GM23338 (cell line): ENCODE results near the gene COL26A1. TPM values are rescaled to one million over a fixed set of nuclear protein-coding genes. Genes with fewer than 3 reads are reported as not detected.

Source experiments
- ATAC-seq: fragments of 200-7000 bp; cut with Tn5 transposase; 3 replicates; pipeline ENCODE4 v1.9.1; 2020
- DNase-seq: peaks from one replicate; pipeline ENCODE4 v3.0.0-alpha.2; 2015; ENCODE audit warnings: low spot score
- H2AFZ ChIP-seq: fragments of 200-600 bp; sonication (generic); 2 replicates; pipeline ENCODE4 v1.8.0; 2016; ENCODE audit warnings: antibody characterized with exemption, mild to moderate bottlenecking, moderate library complexity
- H3F3A ChIP-seq: fragments of 200-600 bp; sonication (generic); replicated peaks from 2 replicates; pipeline ENCODE4 v1.8.0; 2017; ENCODE audit warnings: antibody characterized with exemption, mixed run types, low read depth
- H3K27ac ChIP-seq: fragments of 200-600 bp; sonication (generic); 2 replicates; pipeline ENCODE4 v1.6.1; 2016; ENCODE audit warnings: low read depth
- H3K27me3 ChIP-seq: fragments of 200-600 bp; sonication (generic); 2 replicates; pipeline ENCODE4 v1.8.0; 2016; ENCODE audit warnings: mild to moderate bottlenecking, mixed run types, moderate library complexity; ENCODE audit not compliant: insufficient read depth
- H3K36me3 ChIP-seq: fragments of 200-600 bp; sonication (generic); 2 replicates; pipeline ENCODE4 v1.8.0; 2016; ENCODE audit warnings: mild to moderate bottlenecking; ENCODE audit not compliant: insufficient read depth
- H3K4me1 ChIP-seq: fragments of 200-600 bp; sonication (generic); 2 replicates; pipeline ENCODE4 v1.8.0; 2016; ENCODE audit warnings: mild to moderate bottlenecking, moderate library complexity; ENCODE audit not compliant: insufficient read depth
- H3K4me2 ChIP-seq: fragments of 200-600 bp; sonication (generic); 2 replicates; pipeline ENCODE4 v1.7.1; 2017; ENCODE audit warnings: mixed run types
- H3K4me3 ChIP-seq: fragments of 200-600 bp; sonication (generic); 2 replicates; pipeline ENCODE4 v1.6.1; 2016; ENCODE audit warnings: mixed run types
- H3K79me2 ChIP-seq: fragments of 200-600 bp; sonication (generic); replicated peaks from 2 replicates; pipeline ENCODE4 v1.8.0; 2017; ENCODE audit warnings: mild to moderate bottlenecking; ENCODE audit not compliant: insufficient read depth
- H3K9me2 ChIP-seq: fragments of 200-600 bp; sonication (generic); 2 replicates; pipeline ENCODE4 v1.8.0; 2017; ENCODE audit not compliant: insufficient read depth
- H4K20me1 ChIP-seq: fragments of 200-600 bp; sonication (generic); replicated peaks from 2 replicates; pipeline ENCODE4 v1.8.0; 2017; ENCODE audit warnings: mild to moderate bottlenecking; ENCODE audit not compliant: insufficient read depth
- H3K27ac Mint-ChIP-seq: 2 replicates; pipeline ENCODE4 v1.8.0; 2020; ENCODE audit warnings: inconsistent platforms, mild to moderate bottlenecking, moderate library complexity, mixed read lengths
- H3K27me3 Mint-ChIP-seq: 3 replicates; pipeline ENCODE4 v1.8.0; 2022; ENCODE audit warnings: low read depth, mild to moderate bottlenecking, moderate library complexity, mixed read lengths, inconsistent platforms; ENCODE audit not compliant: insufficient read depth, poor library complexity
- H3K36me3 Mint-ChIP-seq: 3 replicates; pipeline ENCODE4 v1.8.0; 2021; ENCODE audit warnings: low read depth, mild to moderate bottlenecking, inconsistent platforms, moderate library complexity, mixed read lengths
- H3K4me1 Mint-ChIP-seq: 3 replicates; pipeline ENCODE4 v1.8.0; 2020; ENCODE audit warnings: mild to moderate bottlenecking, inconsistent platforms, mixed read lengths
- H3K4me3 Mint-ChIP-seq: 3 replicates; pipeline ENCODE4 v1.8.0; 2021; ENCODE audit warnings: moderate library complexity, mild to moderate bottlenecking, inconsistent platforms, mixed read lengths
- H3K9me3 Mint-ChIP-seq: 3 replicates; pipeline ENCODE4 v1.8.0; 2020; ENCODE audit warnings: moderate library complexity, mild to moderate bottlenecking, inconsistent platforms, mixed read lengths
- EZH2 ChIP-seq: fragments of 200-600 bp; sonication (generic); IDR thresholded peaks from one replicate; pipeline ENCODE4 v1.8.0; 2017; ENCODE audit warnings: antibody characterized with exemption, mild to moderate bottlenecking, low read depth; ENCODE audit not compliant: unreplicated experiment
- NANOG ChIP-seq: IDR thresholded peaks from 2 replicates; pipeline ENCODE4 v1.6.1; 2016; ENCODE audit warnings: antibody characterized with exemption, borderline replicate concordance
- POLR2AphosphoS5 ChIP-seq: IDR thresholded peaks from 2 replicates; pipeline ENCODE4 v1.6.1; 2016; ENCODE audit warnings: antibody characterized with exemption, low read depth
- REST ChIP-seq: IDR thresholded peaks from one replicate; pipeline ENCODE4 v1.6.1; 2018; ENCODE audit warnings: antibody characterized with exemption; ENCODE audit not compliant: unreplicated experiment
- STAT1 ChIP-seq: IDR thresholded peaks from one replicate; pipeline ENCODE4 v1.6.1; 2016; ENCODE audit warnings: antibody characterized with exemption; ENCODE audit not compliant: unreplicated experiment
- polyA plus RNA-seq: library from polyadenylated mRNA; unstranded; fragments of >200 nt; fragmentation: Nextera tagmentation; extraction: Ambion mirVana; gene quantifications from 2 replicates; pipeline ENCODE4 v1.2.1, GENCODE V29; 2016
- total RNA-seq: library from RNA; depleted of rRNA; stranded (reverse); fragments of >200 nt; shearing (Covaris generic); gene quantifications from 2 replicates; pipeline ENCODE4 v1.2.3, GENCODE V29; 2014

COL26A1 gene
- total and polyA plus RNA-seq, 2 experiments from 2014 or later: 17.8 to 55.0 TPM

GRCh38 chr7:101486433-101487104 is 123.9 kb downstream of the COL26A1 start (continued):
- no peak for TF ChIP-seq EZH2

DNA sequence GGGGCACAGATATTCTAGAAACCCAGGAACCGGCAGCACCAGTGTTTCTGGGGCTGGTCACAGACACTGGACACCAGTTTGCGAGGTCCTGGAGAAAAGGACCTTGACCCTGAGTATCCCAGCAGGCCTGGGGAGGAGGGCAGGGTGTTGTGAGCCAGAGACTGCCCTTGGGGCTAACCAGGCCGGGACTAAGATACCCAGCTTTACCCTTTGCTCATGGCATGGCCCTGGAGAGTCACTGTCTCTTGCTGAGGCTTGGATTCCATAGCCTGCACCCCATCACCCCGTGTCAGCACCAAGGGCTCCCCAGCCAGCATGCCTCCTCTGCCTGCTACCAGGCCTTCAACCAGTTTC is 124.4 kb downstream of the COL26A1 start:
- Mint-ChIP-seq H3K27ac (no peak overlapping the region), H3K4me1 (peaks cover 34% of the 10 kb centered on the region)

GRCh38 chr7:101487753-101488152 is 125.1 kb downstream of the COL26A1 start:
- H3K27ac ChIP-seq: no peak overlapping the region
- H3K4me1 ChIP-seq: peaks cover 14% of the 10 kb centered on the region
- H3K27me3 ChIP-seq: no peaks in the 10 kb centered on the region
- 0 out of 2 replicates have a peak, but pooled peaks cover 7% of the 10 kb centered on the region for H3F3A ChIP-seq
- no peaks in the 10 kb centered on the region for H3K79me2 ChIP-seq
- H3K4me3 ChIP-seq: no peak overlapping the region
- no peaks in the 10 kb centered on the region for H3K9me2 ChIP-seq
- no peaks in the 10 kb centered on the region for H4K20me1 ChIP-seq
- DNase-seq: no peak
- no peak for ATAC-seq
- Mint-ChIP-seq H3K27me3 (peaks cover 1% of the 10 kb centered on the region), H3K9me3 (no peaks in the 10 kb centered on the region), H3K36me3 (peaks cover 7% of the 10 kb centered on the region; the same call in 1 of the 3 replicates), H3K4me1 (peaks cover 34% of the 10 kb centered on the region), H3K27ac (no peak overlapping the region), H3K4me3 (no peak overlapping the region)
- no peak overlapping the region for H2AFZ ChIP-seq
- no peak overlapping the region for H3K4me2 ChIP-seq
- H3K36me3 ChIP-seq: no peaks in the 10 kb centered on the region
- TF ChIP-seq REST: no peak
- TF ChIP-seq EZH2: no peak
- TF ChIP-seq NANOG: no peak
- no peak for TF ChIP-seq STAT1

More for the DNA sequence above, 124.4 kb downstream of the COL26A1 start:
- no peaks in the 10 kb centered on the region for H3K36me3 ChIP-seq
- no peaks in the 10 kb centered on the region for H3K79me2 ChIP-seq
- no peaks in the 10 kb centered on the region for H3K9me2 ChIP-seq
- DNase-seq (no peak), ATAC-seq (no peak; the same call in 2 of the 3 replicates)
- no peaks in the 10 kb centered on the region for H3K27me3 ChIP-seq
- H3K27ac ChIP-seq: peak overlapping the region; percentile 69
- H3K4me1 ChIP-seq: peaks cover 14% of the 10 kb centered on the region
- H3F3A ChIP-seq: 0 out of 2 replicates have a peak, but pooled peaks cover 7% of the 10 kb centered on the region
- H4K20me1 ChIP-seq: peaks cover under 1% of the 10 kb centered on the region; the same call in 1 of the 2 replicates
- Mint-ChIP-seq H3K4me3 (no peak overlapping the region), H3K36me3 (peaks cover 7% of the 10 kb centered on the region; the same call in 1 of the 3 replicates), H3K9me3 (no peaks in the 10 kb centered on the region), H3K27me3 (peaks cover 3% of the 10 kb centered on the region)
- no peak overlapping the region for H2AFZ ChIP-seq
- peak overlapping the region; percentile 52 for H3K4me2 ChIP-seq
- no peak overlapping the region for H3K4me3 ChIP-seq
- TF ChIP-seq REST (no peak), POLR2AphosphoS5 (no peak)
